Mesothelial cell of epicardium (in vitro differentiated cells): Measurements from ENCODE around the gene CCDC6. TPM values are rescaled to one million over a fixed set of nuclear protein-coding genes. Genes with fewer than 3 reads are reported as not detected.
"Not testable (repeated sequence)": the region's sequence is repeated elsewhere in the genome, so short reads cannot be mapped to it uniquely, and the experiment has no call there.

ENCODE experiments used
- DNase-seq, 2 experiments: peaks; one replicate each; pipeline ENCODE4 v3.0.0; 2021; ENCODE audit warnings: low spot score in 2 of 2; ENCODE audit not compliant: unreplicated experiment in 2 of 2
- H3K27ac Mint-ChIP-seq: 2 replicates; pipeline ENCODE4 v1.8.0; 2021; ENCODE audit warnings: mixed read lengths
- H3K27me3 Mint-ChIP-seq: 2 replicates; pipeline ENCODE4 v1.8.0; 2021; ENCODE audit warnings: low read depth, mixed read lengths
- H3K36me3 Mint-ChIP-seq: 2 replicates; pipeline ENCODE4 v1.8.0; 2021; ENCODE audit warnings: mixed read lengths
- H3K4me1 Mint-ChIP-seq: 2 replicates; pipeline ENCODE4 v1.8.0; 2021; ENCODE audit warnings: mixed read lengths
- H3K4me3 Mint-ChIP-seq: 2 replicates; pipeline ENCODE4 v1.8.0; 2021; ENCODE audit warnings: mild to moderate bottlenecking, moderate library complexity, mixed read lengths
- H3K9me3 Mint-ChIP-seq: 2 replicates; pipeline ENCODE4 v1.8.0; 2021; ENCODE audit warnings: mixed read lengths
- CTCF ChIP-seq: fragments of 200-600 bp; sonication (generic); IDR thresholded peaks from one replicate; pipeline ENCODE4 v1.5.0; 2021; ENCODE audit warnings: antibody characterized with exemption; ENCODE audit not compliant: unreplicated experiment
- total RNA-seq: library from RNA; stranded (reverse); gene quantifications from 3 replicates; pipeline ENCODE4 v1.2.1, GENCODE V29; 2021

CCDC6 gene
- total RNA-seq, 1 donor from 2014 or later: 50.5 TPM

DNA sequence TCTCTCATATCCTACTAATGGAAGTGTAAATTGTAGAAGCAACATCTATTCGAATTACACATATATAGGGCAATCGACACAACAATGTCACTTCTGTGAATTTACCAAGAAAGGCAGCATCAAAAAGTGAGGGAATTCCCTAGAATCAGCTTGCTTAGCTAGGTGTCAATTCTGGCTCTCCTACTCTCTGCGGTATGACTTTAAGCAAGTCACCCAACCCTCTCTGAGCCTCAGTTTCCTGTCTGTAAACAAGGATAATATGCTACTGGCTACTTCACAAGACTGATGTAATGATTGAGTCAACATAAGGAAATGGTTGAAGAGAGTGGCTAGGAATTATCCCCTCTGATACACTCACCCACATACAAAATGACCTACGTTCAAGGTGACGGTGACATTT lies 19.4 kb downstream of the CCDC6 start:
- no peak for TF ChIP-seq CTCF
- Mint-ChIP-seq H3K27me3 (no peaks in the 10 kb centered on the region), H3K36me3 (peaks cover 9% of the 10 kb centered on the region), H3K4me1 (peaks cover 46% of the 10 kb centered on the region), H3K4me3 (no peak overlapping the region), H3K9me3 (no peaks in the 10 kb centered on the region), H3K27ac (no peak overlapping the region)
- no peak for DNase-seq

DNA sequence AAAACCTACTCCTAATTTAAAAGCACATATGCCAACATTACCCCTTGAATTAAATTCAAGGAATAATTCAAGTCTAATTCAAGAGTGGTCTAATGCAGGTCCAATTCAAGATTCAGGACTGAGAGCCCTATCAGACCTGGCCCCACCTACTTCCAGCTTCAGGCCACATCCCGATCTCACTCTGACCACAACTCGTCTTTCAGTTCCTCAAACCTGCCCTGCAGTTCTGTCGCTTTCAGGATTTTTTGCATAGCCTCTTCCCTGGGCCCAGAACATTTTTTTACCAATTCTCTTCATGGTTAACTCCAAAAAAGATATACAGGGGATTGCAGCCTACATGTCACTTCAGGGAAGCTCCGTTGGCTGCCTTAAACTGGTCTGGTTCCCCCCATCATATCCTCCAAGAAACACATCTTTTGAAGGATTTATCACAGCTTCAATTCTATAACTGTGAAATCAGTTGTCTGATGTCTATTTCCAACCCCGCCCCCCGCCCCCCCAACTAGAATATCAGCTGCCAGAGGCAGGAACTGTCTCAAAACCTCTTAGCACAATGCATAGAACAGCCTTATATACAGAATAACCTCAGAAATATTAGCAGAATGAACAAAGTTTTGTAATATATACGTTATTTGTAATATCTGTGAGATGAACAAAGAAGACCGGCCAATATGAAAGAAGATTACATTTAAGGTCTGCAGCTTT lies 20.8 kb downstream of the CCDC6 start:
- H3K27me3 Mint-ChIP-seq: no peaks in the 10 kb centered on the region
- H3K9me3 Mint-ChIP-seq: no peaks in the 10 kb centered on the region
- H3K4me1 Mint-ChIP-seq: peaks cover 37% of the 10 kb centered on the region
- peaks cover 9% of the 10 kb centered on the region for H3K36me3 Mint-ChIP-seq
- H3K27ac Mint-ChIP-seq: peak overlapping the region; percentile 22
- no peak overlapping the region for H3K4me3 Mint-ChIP-seq
- no peak for TF ChIP-seq CTCF
- no peak for DNase-seq

- H3K27ac Mint-ChIP-seq, H3K9me3 Mint-ChIP-seq, H3K27me3 Mint-ChIP-seq, H3K36me3 Mint-ChIP-seq, DNase-seq, H3K4me3 Mint-ChIP-seq: not testable (repeated sequence)
- peaks cover 37% of the 10 kb centered on the region for H3K4me1 Mint-ChIP-seq
These were observed 21.5 kb downstream of the CCDC6 start for GRCh38 chr10:59884893-59885292.

- no peaks in the 10 kb centered on the region for H3K27me3 Mint-ChIP-seq
- peaks cover 20% of the 10 kb centered on the region for H3K4me1 Mint-ChIP-seq
- DNase-seq: no peak
- H3K27ac Mint-ChIP-seq: no peak overlapping the region
- H3K36me3 Mint-ChIP-seq: no peaks in the 10 kb centered on the region
- H3K9me3 Mint-ChIP-seq: peaks cover 6% of the 10 kb centered on the region
- no peak overlapping the region for H3K4me3 Mint-ChIP-seq
- no peak for TF ChIP-seq CTCF
These were observed 24.7 kb downstream of the CCDC6 start for GRCh38 chr10:59881640-59882039.

GRCh38 chr10:59880971-59881510 lies 25.3 kb downstream of the CCDC6 start:
- Mint-ChIP-seq H3K4me3 (no peak overlapping the region), H3K9me3 (peaks cover 6% of the 10 kb centered on the region), H3K4me1 (peaks cover 16% of the 10 kb centered on the region), H3K27me3 (no peaks in the 10 kb centered on the region), H3K36me3 (no peaks in the 10 kb centered on the region), H3K27ac (no peak overlapping the region)
- TF ChIP-seq CTCF: no peak
- no peak for DNase-seq

GRCh38 chr10:59880019-59880717 lies 26.2 kb downstream of the CCDC6 start:
- H3K27ac Mint-ChIP-seq: no peak overlapping the region

More at GRCh38 chr10:59880019-59880717, 26.2 kb downstream of the CCDC6 start:
- Mint-ChIP-seq H3K4me3 (no peak overlapping the region), H3K36me3 (no peaks in the 10 kb centered on the region), H3K27me3 (no peaks in the 10 kb centered on the region), H3K9me3 (peaks cover 6% of the 10 kb centered on the region), H3K4me1 (peaks cover 9% of the 10 kb centered on the region)
- no peak for TF ChIP-seq CTCF
- no peak for DNase-seq
